GM19193 (cell line): ENCODE data around the gene ELF1.

Source experiments
- POLR2A ChIP-seq: IDR thresholded peaks from 4 replicates; pipeline ENCODE4 v1.6.1; 2011; ENCODE audit not compliant: insufficient read depth, insufficient read length; ENCODE audit errors: extremely low read depth

The ELF1 gene

DNA sequence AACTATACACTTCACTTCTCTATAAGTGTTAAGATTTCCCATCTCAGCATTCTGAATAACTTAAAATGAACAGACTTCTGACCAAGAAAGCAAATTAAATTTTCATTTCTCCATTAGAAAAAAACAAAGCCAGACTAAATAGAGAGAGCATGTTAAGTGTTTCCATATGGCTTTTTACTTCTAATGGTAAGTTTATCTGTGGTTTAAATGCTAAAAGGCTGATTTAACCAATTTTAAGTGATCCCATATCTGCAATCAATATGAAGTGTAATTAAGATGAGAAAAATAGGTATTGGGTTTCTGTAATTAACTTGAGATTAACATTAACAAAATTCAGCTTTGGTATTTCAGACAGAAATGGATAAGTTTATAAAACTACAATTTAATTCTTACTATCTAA, 107.8 kb downstream of the ELF1 start:
- no peak for TF ChIP-seq POLR2A

DNA sequence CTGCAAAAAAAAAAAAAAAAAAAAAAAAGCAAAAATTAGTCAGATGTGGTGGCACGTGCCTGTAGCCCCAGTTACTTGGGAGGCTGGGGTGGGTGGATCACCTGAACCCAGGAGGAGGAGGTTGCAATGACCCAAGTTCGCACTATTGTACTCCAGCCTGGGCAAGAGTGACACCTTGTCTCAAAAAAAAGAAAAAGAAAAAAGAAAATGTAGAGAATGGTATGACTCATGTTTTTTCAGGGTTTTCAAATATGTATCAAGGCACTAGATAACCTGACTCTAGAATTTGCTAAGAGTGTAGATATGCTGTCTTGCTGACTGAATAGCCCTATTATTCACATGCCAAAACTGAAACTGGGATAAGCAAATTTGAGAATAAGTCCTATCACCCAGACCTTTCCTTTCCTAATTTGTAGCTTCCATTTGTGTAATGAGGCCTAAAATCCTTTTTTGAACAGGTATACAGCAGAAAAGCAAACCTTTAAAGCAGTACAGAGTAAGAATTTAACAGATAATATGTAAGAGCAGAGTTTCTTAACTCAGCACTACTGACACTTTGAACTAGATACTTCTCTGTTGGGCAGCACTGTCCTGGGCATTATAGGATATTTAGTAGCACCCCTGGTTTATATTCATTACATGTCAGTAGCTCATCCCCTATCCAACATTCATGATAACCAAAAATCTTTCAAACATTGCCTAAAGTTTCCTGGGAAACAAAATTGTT, 108.6 kb downstream of the ELF1 start:
- TF ChIP-seq POLR2A: no peak

DNA sequence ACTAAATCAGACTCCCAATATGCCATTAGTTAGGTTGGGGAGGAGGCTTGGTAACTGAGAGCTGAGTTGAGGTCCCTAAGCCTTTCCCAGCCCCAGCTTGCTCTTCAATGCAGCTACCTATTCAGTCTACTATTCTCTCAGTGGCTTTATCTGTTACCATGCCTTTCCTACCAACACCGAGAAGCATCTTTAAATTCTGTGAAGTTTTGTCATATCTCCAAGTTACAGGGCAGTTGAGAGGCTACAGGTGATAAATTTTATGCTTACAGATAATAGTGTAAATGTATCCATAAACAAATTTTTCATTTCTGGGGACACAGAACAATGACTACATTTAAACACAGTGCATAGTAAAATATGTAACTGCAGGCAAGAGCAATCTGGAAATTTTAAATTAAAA, 110.6 kb downstream of the ELF1 start:
- no peak for TF ChIP-seq POLR2A

GRCh38 chr13:40897053-40897452, 122.1 kb downstream of the ELF1 start:
- TF ChIP-seq POLR2A: no peak

DNA sequence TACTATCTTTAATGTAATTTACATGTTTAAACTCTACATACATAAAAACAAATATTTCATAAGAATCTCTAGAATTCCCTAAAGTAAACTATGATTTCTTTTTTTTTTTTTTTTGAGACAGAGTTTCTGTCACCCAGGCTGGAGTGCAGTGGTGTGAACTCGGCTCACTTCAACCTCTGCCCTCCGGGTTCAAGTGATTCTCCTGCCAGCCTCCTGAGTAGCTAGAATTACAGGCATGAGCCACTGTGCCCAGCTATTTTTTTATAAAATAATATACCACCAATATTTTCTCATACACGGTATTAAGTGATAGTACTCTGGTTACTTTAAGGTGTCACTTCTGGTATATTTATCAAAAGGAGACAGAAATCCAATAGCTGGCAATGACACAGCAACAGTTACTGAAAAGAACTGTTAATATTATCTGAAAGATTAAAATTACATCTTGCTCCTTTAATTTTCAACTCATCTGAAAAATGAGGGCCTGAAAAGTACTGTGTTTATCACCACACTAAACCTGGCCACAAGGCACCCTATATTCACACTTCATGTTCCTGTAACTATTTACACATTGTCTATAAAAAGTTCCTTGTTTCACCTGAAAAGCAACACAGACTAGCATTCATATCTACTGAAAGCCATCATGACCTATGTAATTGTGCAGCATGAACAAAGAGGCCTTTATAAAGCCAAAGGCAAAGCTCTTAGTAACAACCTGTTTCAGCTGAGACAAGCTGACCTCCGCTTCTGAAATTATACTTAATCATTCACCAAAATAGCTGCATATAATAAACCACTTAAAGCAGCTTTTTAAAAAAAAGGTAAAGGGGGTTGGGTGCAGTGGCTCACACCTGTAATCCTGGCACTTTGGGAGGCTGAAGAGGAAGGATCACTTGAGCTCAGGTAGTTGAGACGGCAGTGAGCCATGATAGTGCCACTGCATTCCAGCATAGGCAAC, 123.6 kb downstream of the ELF1 start:
- no peak for TF ChIP-seq POLR2A

- TF ChIP-seq POLR2A: no peak
Observed at GRCh38 chr13:40886017-40886416, 133.1 kb downstream of the ELF1 start.
